HEK293 (cell line): ENCODE data around the gene ZNF579.

Source experiments
- CTCF ChIA-PET: fragments of 350-600 bp; formaldehyde crosslinking; extraction: SDS; loops from one replicate; lab custom pipeline; 2021; ENCODE audit warnings: antibody characterized with exemption; lab: Yijun Ruan, JAX
- POLR2A ChIA-PET: fragments of 300-600 bp; formaldehyde crosslinking; extraction: SDS; loops from one replicate; lab custom pipeline; 2020; ENCODE audit warnings: antibody characterized with exemption, inconsistent platforms; lab: Yijun Ruan, JAX
- H3K27ac ChIP-seq: fragments of 200-500 bp; sonication (Bioruptor generic); 2 replicates; pipeline ENCODE4 v1.5.1; 2014; ENCODE audit warnings: low read depth, low read length, control low read depth, inconsistent platforms; ENCODE audit errors: extremely low read depth
- H3K36me3 ChIP-seq, 2 experiments: fragments of 200-500 bp in 1 of 2; sonication (Bioruptor generic) in 1 of 2; 1 replicate in 1 of 2; 2 replicates in 1 of 2; pipeline ENCODE4 v1.5.1; 2014 to 2017; ENCODE audit warnings: inconsistent platforms in 2 of 2, low read length in 2 of 2; ENCODE audit not compliant: control insufficient read depth in 2 of 2, insufficient read depth in 1 of 2
- H3K4me1 ChIP-seq: fragments of 200-500 bp; sonication (Bioruptor generic); 2 replicates; pipeline ENCODE4 v1.5.1; 2014; ENCODE audit warnings: mild to moderate bottlenecking, low read length, inconsistent platforms; ENCODE audit not compliant: control insufficient read depth, insufficient read depth
- H3K4me3 ChIP-seq: 2 replicates; pipeline ENCODE4 v1.5.1; 2011; ENCODE audit warnings: low read depth, mild to moderate bottlenecking, control low read depth, low read length, moderate library complexity
- H3K9me3 ChIP-seq: fragments of 200-500 bp; sonication (Bioruptor generic); 2 replicates; pipeline ENCODE4 v1.5.1; 2014; ENCODE audit warnings: low read depth, low read length, inconsistent platforms; ENCODE audit not compliant: control insufficient read depth, insufficient read depth
- BCL11B ChIP-seq: fragments of 450-650 bp; formaldehyde crosslinking; IDR thresholded peaks from 2 replicates; pipeline ENCODE4 v1.5.1; 2016; ENCODE audit warnings: low read depth, missing biosample characterization, missing genetic modification characterization
- KLF10 ChIP-seq: fragments of 450-650 bp; IDR thresholded peaks from 2 replicates; pipeline ENCODE4 v1.5.1; 2018; ENCODE audit warnings: missing biosample characterization, mild to moderate bottlenecking, missing genetic modification characterization
- KLF9 ChIP-seq: fragments of 450-650 bp; formaldehyde crosslinking; IDR thresholded peaks from 2 replicates; pipeline ENCODE4 v1.5.1; 2016; ENCODE audit warnings: missing biosample characterization, missing genetic modification characterization, low read depth
- WT1 ChIP-seq: fragments of 450-650 bp; formaldehyde crosslinking; IDR thresholded peaks from 2 replicates; pipeline ENCODE4 v1.5.1; 2016; ENCODE audit warnings: missing biosample characterization, missing genetic modification characterization
- ZFHX2 ChIP-seq: fragments of 450-650 bp; formaldehyde crosslinking; conservative IDR thresholded peaks from 2 replicates; pipeline ENCODE4 v1.5.1; 2016; ENCODE audit warnings: missing biosample characterization, missing genetic modification characterization
- ZFP69B ChIP-seq: fragments of 450-650 bp; formaldehyde crosslinking; IDR thresholded peaks from 2 replicates; pipeline ENCODE4 v1.5.1; 2016; ENCODE audit warnings: missing biosample characterization, missing genetic modification characterization
- ZIC2 ChIP-seq: fragments of 450-650 bp; formaldehyde crosslinking; IDR thresholded peaks from 2 replicates; pipeline ENCODE4 v1.5.1; 2016; ENCODE audit warnings: missing biosample characterization, missing genetic modification characterization
- ZNF121 ChIP-seq: fragments of 450-650 bp; formaldehyde crosslinking; IDR thresholded peaks from 2 replicates; pipeline ENCODE4 v1.5.1; 2016; ENCODE audit warnings: missing biosample characterization, missing genetic modification characterization
- ZNF266 ChIP-seq: fragments of 450-650 bp; formaldehyde crosslinking; IDR thresholded peaks from 2 replicates; pipeline ENCODE4 v1.5.1; 2016; ENCODE audit warnings: missing biosample characterization, missing genetic modification characterization, low read depth
- ZNF335 ChIP-seq: fragments of 450-650 bp; formaldehyde crosslinking; conservative IDR thresholded peaks from 2 replicates; pipeline ENCODE4 v1.5.1; 2016; ENCODE audit warnings: missing biosample characterization, missing genetic modification characterization
- ZNF423 ChIP-seq: fragments of 450-650 bp; formaldehyde crosslinking; IDR thresholded peaks from 2 replicates; pipeline ENCODE4 v1.5.1; 2016; ENCODE audit warnings: missing biosample characterization, missing genetic modification characterization
- ZNF561 ChIP-seq: fragments of 450-650 bp; IDR thresholded peaks from 2 replicates; pipeline ENCODE4 v1.5.1; 2018; ENCODE audit warnings: missing biosample characterization, missing genetic modification characterization, borderline replicate concordance
- ZNF596 ChIP-seq: fragments of 450-650 bp; IDR thresholded peaks from 2 replicates; pipeline ENCODE4 v1.5.0; 2018; ENCODE audit warnings: missing biosample characterization, mild to moderate bottlenecking, missing genetic modification characterization, moderate library complexity
- ZNF776 ChIP-seq: fragments of 450-650 bp; formaldehyde crosslinking; IDR thresholded peaks from 2 replicates; pipeline ENCODE4 v1.5.0; 2017; ENCODE audit warnings: missing biosample characterization, missing genetic modification characterization, borderline replicate concordance
- ZNF777 ChIP-seq: fragments of 450-650 bp; formaldehyde crosslinking; IDR thresholded peaks from 2 replicates; pipeline ENCODE4 v1.5.1; 2017; ENCODE audit warnings: missing biosample characterization, missing genetic modification characterization, borderline replicate concordance
- TF ChIP-seq, protein P1 (sequence below): fragments of 450-650 bp; formaldehyde crosslinking; IDR thresholded peaks from 2 replicates; pipeline ENCODE4 v1.5.1; 2016; ENCODE audit warnings: missing biosample characterization, missing genetic modification characterization
- TF ChIP-seq, protein P2 (sequence below): fragments of 450-650 bp; formaldehyde crosslinking; conservative IDR thresholded peaks from 2 replicates; pipeline ENCODE4 v1.5.1; 2016; ENCODE audit warnings: low read depth, missing biosample characterization, missing genetic modification characterization
- TF ChIP-seq, protein P3 (sequence below): fragments of 450-650 bp; formaldehyde crosslinking; IDR thresholded peaks from 2 replicates; pipeline ENCODE4 v1.5.1; 2016; ENCODE audit warnings: missing biosample characterization, missing genetic modification characterization
- TF ChIP-seq, protein P4 (sequence below): fragments of 450-650 bp; formaldehyde crosslinking; IDR thresholded peaks from 2 replicates; pipeline ENCODE4 v1.5.1; 2016; ENCODE audit warnings: missing biosample characterization, missing genetic modification characterization
- TF ChIP-seq, protein P5 (sequence below): fragments of 450-650 bp; formaldehyde crosslinking; IDR thresholded peaks from 2 replicates; pipeline ENCODE4 v1.5.1; 2016; ENCODE audit warnings: missing biosample characterization, missing genetic modification characterization
- TF ChIP-seq, protein P6 (sequence below): fragments of 450-650 bp; IDR thresholded peaks from 2 replicates; pipeline ENCODE4 v1.5.1; 2018; ENCODE audit warnings: missing biosample characterization, mild to moderate bottlenecking, missing genetic modification characterization

The ZNF579 gene

DNA sequence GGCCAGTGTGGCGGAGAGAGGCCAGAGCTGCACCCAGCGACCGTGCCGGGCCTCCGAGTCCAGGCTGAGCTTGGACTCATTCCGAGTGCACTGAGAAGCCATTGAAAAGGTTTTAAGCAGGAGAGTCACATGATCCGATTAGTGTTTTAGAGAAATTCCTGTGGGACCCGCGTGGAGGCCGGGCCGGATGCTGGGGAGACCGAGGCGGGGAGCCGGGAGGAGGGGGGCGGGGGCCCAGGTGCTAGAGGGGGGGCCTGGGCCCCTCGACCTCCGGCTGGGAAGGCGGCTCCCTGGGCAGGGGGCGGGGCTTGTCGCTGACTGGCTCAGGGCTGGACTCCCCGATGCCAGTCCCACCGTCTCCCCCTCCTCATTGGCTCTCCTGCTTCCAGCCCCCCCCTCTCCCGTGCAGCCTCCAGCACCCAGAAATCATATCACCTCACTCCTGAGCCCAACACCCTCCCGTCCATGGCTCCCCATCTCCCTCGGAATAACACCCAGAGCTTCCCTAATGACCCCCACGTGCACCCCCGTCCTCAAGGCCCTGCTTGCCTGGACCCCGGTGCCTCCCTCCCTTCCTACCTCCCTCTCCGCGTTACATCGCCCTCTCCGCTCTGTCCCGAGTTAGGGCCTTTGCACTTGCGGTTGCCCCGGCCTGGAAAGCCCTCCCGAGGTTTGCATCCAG is 5.2 kb upstream of the ZNF579 start:
- peak overlapping the region; percentile 60; the same call in 1 of the 2 replicates for H3K27ac ChIP-seq
- ChIA-PET POLR2A (interaction anchor here (1.2 to 6.9 kb wide), 3 partner anchors 12 to 21 kb away, joined by 3 to 71 read pairs (median 7); partner anchors contain the start of genes FIZ1, ZNF524 and ZNF865), CTCF (interaction anchor here (0.7 to 1.5 kb wide), 3 partner anchors 20 to 82 kb away, joined by 4 to 8 read pairs (median 5); partner anchors contain the start of gene ZNF865)
- no peaks in the 10 kb centered on the region for H3K36me3 ChIP-seq
- H3K4me3 ChIP-seq, result no peak overlapping the region
- H3K4me1 ChIP-seq, result peaks cover 11% of the 10 kb centered on the region
- H3K9me3 ChIP-seq, result no peaks in the 10 kb centered on the region
- TF ChIP-seq ZNF121, result no peak
- TF ChIP-seq, protein P1, sequence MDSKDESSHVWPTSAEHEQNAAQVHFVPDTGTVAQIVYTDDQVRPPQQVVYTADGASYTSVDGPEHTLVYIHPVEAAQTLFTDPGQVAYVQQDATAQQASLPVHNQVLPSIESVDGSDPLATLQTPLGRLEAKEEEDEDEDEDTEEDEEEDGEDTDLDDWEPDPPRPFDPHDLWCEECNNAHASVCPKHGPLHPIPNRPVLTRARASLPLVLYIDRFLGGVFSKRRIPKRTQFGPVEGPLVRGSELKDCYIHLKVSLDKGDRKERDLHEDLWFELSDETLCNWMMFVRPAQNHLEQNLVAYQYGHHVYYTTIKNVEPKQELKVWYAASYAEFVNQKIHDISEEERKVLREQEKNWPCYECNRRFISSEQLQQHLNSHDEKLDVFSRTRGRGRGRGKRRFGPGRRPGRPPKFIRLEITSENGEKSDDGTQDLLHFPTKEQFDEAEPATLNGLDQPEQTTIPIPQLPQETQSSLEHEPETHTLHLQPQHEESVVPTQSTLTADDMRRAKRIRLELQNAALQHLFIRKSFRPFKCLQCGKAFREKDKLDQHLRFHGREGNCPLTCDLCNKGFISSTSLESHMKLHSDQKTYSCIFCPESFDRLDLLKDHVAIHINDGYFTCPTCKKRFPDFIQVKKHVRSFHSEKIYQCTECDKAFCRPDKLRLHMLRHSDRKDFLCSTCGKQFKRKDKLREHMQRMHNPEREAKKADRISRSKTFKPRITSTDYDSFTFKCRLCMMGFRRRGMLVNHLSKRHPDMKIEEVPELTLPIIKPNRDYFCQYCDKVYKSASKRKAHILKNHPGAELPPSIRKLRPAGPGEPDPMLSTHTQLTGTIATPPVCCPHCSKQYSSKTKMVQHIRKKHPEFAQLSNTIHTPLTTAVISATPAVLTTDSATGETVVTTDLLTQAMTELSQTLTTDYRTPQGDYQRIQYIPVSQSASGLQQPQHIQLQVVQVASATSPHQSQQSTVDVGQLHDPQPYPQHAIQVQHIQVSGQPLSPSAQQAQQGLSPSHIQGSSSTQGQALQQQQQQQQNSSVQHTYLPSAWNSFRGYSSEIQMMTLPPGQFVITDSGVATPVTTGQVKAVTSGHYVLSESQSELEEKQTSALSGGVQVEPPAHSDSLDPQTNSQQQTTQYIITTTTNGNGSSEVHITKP (tag by site-specific recombination), result peak; percentile 66
- 0 out of 2 replicates have a peak, but pooled peaks have one; percentile 16 for TF ChIP-seq ZNF777
- TF ChIP-seq ZNF266 (tag by site-specific recombination), result no peak; the same call in 1 of the 2 replicates
- TF ChIP-seq, protein P2, sequence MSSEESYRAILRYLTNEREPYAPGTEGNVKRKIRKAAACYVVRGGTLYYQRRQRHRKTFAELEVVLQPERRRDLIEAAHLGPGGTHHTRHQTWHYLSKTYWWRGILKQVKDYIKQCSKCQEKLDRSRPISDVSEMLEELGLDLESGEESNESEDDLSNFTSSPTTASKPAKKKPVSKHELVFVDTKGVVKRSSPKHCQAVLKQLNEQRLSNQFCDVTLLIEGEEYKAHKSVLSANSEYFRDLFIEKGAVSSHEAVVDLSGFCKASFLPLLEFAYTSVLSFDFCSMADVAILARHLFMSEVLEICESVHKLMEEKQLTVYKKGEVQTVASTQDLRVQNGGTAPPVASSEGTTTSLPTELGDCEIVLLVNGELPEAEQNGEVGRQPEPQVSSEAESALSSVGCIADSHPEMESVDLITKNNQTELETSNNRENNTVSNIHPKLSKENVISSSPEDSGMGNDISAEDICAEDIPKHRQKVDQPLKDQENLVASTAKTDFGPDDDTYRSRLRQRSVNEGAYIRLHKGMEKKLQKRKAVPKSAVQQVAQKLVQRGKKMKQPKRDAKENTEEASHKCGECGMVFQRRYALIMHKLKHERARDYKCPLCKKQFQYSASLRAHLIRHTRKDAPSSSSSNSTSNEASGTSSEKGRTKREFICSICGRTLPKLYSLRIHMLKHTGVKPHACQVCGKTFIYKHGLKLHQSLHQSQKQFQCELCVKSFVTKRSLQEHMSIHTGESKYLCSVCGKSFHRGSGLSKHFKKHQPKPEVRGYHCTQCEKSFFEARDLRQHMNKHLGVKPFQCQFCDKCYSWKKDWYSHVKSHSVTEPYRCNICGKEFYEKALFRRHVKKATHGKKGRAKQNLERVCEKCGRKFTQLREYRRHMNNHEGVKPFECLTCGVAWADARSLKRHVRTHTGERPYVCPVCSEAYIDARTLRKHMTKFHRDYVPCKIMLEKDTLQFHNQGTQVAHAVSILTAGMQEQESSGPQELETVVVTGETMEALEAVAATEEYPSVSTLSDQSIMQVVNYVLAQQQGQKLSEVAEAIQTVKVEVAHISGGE (tag by site-specific recombination), result peak; percentile 32
- peak; percentile 62; the same call in 1 of the 2 replicates for TF ChIP-seq ZFP69B
- TF ChIP-seq KLF9, result peak; percentile 62
- TF ChIP-seq, protein P3, sequence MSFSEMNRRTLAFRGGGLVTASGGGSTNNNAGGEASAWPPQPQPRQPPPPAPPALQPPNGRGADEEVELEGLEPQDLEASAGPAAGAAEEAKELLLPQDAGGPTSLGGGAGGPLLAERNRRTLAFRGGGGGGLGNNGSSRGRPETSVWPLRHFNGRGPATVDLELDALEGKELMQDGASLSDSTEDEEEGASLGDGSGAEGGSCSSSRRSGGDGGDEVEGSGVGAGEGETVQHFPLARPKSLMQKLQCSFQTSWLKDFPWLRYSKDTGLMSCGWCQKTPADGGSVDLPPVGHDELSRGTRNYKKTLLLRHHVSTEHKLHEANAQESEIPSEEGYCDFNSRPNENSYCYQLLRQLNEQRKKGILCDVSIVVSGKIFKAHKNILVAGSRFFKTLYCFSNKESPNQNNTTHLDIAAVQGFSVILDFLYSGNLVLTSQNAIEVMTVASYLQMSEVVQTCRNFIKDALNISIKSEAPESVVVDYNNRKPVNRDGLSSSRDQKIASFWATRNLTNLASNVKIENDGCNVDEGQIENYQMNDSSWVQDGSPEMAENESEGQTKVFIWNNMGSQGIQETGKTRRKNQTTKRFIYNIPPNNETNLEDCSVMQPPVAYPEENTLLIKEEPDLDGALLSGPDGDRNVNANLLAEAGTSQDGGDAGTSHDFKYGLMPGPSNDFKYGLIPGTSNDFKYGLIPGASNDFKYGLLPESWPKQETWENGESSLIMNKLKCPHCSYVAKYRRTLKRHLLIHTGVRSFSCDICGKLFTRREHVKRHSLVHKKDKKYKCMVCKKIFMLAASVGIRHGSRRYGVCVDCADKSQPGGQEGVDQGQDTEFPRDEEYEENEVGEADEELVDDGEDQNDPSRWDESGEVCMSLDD (tag by site-specific recombination), result peak; percentile 97
- TF ChIP-seq, protein P4, sequence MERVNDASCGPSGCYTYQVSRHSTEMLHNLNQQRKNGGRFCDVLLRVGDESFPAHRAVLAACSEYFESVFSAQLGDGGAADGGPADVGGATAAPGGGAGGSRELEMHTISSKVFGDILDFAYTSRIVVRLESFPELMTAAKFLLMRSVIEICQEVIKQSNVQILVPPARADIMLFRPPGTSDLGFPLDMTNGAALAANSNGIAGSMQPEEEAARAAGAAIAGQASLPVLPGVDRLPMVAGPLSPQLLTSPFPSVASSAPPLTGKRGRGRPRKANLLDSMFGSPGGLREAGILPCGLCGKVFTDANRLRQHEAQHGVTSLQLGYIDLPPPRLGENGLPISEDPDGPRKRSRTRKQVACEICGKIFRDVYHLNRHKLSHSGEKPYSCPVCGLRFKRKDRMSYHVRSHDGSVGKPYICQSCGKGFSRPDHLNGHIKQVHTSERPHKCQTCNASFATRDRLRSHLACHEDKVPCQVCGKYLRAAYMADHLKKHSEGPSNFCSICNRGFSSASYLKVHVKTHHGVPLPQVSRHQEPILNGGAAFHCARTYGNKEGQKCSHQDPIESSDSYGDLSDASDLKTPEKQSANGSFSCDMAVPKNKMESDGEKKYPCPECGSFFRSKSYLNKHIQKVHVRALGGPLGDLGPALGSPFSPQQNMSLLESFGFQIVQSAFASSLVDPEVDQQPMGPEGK (tag by site-specific recombination), result peak; percentile 95
- peak; percentile 48; the same call in 1 of the 2 replicates for TF ChIP-seq WT1 (tag by site-specific recombination)
- TF ChIP-seq ZNF335 (tag by site-specific recombination), result peak; percentile 78
- TF ChIP-seq ZNF596, result no peak
- TF ChIP-seq ZNF423 (tag by site-specific recombination), result 0 out of 2 replicates have a peak, but pooled peaks have one; percentile 45
- no peak for TF ChIP-seq ZFHX2
- TF ChIP-seq, protein P5, sequence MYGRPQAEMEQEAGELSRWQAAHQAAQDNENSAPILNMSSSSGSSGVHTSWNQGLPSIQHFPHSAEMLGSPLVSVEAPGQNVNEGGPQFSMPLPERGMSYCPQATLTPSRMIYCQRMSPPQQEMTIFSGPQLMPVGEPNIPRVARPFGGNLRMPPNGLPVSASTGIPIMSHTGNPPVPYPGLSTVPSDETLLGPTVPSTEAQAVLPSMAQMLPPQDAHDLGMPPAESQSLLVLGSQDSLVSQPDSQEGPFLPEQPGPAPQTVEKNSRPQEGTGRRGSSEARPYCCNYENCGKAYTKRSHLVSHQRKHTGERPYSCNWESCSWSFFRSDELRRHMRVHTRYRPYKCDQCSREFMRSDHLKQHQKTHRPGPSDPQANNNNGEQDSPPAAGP (tag by site-specific recombination), result peak; percentile 26; the same call in 1 of the 2 replicates
- TF ChIP-seq, protein P6, sequence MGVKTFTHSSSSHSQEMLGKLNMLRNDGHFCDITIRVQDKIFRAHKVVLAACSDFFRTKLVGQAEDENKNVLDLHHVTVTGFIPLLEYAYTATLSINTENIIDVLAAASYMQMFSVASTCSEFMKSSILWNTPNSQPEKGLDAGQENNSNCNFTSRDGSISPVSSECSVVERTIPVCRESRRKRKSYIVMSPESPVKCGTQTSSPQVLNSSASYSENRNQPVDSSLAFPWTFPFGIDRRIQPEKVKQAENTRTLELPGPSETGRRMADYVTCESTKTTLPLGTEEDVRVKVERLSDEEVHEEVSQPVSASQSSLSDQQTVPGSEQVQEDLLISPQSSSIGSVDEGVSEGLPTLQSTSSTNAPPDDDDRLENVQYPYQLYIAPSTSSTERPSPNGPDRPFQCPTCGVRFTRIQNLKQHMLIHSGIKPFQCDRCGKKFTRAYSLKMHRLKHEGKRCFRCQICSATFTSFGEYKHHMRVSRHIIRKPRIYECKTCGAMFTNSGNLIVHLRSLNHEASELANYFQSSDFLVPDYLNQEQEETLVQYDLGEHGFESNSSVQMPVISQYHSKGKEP (tag by site-specific recombination), result no peak
- TF ChIP-seq ZNF776 (tag by site-specific recombination), result no peak
- peak; percentile 57 for TF ChIP-seq KLF10 (tag by site-specific recombination)
- no peak for TF ChIP-seq ZNF561
- peak; percentile 58 for TF ChIP-seq ZIC2 (tag by site-specific recombination)
- no peak for TF ChIP-seq BCL11B (tag by site-specific recombination)
